ENCODE results near the gene FBXL19. TPM values are rescaled to one million over a fixed set of nuclear protein-coding genes. Genes with fewer than 3 reads are reported as not detected.

The FBXL19 gene
- total and polyA plus RNA-seq, 2 of the 13 experiments (the other 11 are each of a cell fraction or from before 2014, with no cell fraction given), result 6.0 to 13.7 TPM

- TF ChIP-seq ZNF224 (CRISPR knock-in tag; IDR thresholded peaks at IDR 0.05), result no peak
- peak; percentile 59 for TF ChIP-seq TGIF2 (CRISPR knock-in tag; IDR thresholded peaks at IDR 0.05)
- TF ChIP-seq HMGXB3 (CRISPR knock-in tag; IDR thresholded peaks at IDR 0.05; ENCODE audit: borderline replicate concordance), result no peak
- 0 out of 2 replicates have a peak, but pooled peaks have one; percentile 50 for TF ChIP-seq KLF12 (CRISPR knock-in tag; IDR thresholded peaks at IDR 0.05; ENCODE audit: borderline replicate concordance)
- 0 out of 2 replicates have a peak, but pooled peaks have one; percentile 57 for TF ChIP-seq ZNF790 (CRISPR knock-in tag; IDR thresholded peaks at IDR 0.05; ENCODE audit: borderline replicate concordance)
- TF ChIP-seq MXI1 (IDR thresholded peaks at IDR 0.05; ENCODE audit: borderline replicate concordance, low read depth, low read length), result peak; percentile 73; the same call in 1 of the 3 replicates
- no peak for TF ChIP-seq ONECUT2 (CRISPR knock-in tag; IDR thresholded peaks at IDR 0.05)
- TF ChIP-seq SAFB2 (CRISPR knock-in tag; IDR thresholded peaks at IDR 0.05; ENCODE audit: borderline replicate concordance, low read depth), result peak; percentile 93
- no peak for TF ChIP-seq ZNF136 (CRISPR knock-in tag; IDR thresholded peaks at IDR 0.05; ENCODE audit: low read depth)
- TF ChIP-seq ZNF318 (CRISPR knock-in tag; IDR thresholded peaks at IDR 0.05), result no peak
- TF ChIP-seq ZNF777 (CRISPR knock-in tag; IDR thresholded peaks at IDR 0.05), result no peak
- no peak for TF ChIP-seq ZNF446 (CRISPR knock-in tag; IDR thresholded peaks at IDR 0.05)
- no peak; the same call in 1 of the 2 replicates for TF ChIP-seq SIN3B (IDR thresholded peaks at IDR 0.05; ENCODE audit: low read length)
Measured at GRCh38 chr16:30941600-30942425, 18.4 kb downstream of the FBXL19 start (continued).

Data from HepG2 (cell line).